Activated naive CD4-positive, alpha-beta T cell (primary cell): ENCODE data around the gene CREB5.
"Not testable (repeated sequence)": the region's sequence is repeated elsewhere in the genome, so short reads cannot be mapped to it uniquely, and the experiment has no call there.

Source experiments
- DNase-seq, 4 experiments: peaks; one replicate each; lab custom pipeline; 2025; lab: John Stamatoyannopoulos, UW

Gene CREB5

DNA sequence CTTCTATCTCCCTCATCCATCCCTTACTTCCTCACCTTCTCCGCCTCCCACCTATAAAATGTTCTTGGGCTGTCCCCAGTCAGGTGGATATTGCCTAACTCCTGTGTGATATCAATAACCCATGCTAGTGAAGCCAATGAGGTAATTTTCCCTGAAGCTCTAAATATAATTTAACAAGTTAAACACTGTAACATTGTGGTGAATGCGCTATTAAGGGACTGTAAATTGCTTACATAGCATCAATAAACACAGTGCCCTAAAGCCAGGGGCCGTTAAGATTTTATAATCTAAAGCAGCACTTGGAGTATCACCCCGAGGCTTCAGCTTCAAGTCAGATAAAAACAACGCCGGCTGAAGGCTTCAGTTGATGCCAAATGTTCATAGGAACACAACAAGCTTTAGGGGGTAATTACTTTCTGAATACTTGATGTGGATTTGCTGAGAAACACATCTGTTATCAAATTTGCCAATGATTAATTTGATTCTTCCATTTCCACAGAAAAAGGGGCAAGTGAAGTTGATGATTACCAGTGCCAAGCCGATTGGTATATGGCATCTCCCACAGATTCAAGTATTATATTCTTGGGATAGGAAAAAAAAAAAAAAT is 138.4 kb downstream of the CREB5 start:
- DNase-seq, result no peak

DNA sequence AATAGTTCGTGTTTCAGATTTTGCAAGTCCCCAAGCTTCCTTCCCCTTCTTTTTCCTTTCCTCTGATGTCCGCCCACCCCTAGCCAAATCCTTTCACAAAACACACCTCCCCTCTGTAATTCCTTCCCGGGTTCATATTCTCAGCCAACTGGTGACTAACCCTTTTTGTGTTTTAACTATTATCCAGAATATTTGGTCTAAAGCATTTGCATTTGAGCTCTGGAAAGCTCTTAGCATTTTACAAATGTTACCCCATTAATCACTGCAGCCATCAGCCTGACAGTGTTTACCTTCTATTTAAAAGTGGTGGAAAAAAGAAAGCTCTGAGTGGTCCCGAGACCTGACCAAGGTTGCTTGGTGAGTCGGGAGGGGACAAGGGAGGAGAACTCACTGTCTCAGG is 139.0 kb downstream of the CREB5 start:
- DNase-seq, result no peak

DNA sequence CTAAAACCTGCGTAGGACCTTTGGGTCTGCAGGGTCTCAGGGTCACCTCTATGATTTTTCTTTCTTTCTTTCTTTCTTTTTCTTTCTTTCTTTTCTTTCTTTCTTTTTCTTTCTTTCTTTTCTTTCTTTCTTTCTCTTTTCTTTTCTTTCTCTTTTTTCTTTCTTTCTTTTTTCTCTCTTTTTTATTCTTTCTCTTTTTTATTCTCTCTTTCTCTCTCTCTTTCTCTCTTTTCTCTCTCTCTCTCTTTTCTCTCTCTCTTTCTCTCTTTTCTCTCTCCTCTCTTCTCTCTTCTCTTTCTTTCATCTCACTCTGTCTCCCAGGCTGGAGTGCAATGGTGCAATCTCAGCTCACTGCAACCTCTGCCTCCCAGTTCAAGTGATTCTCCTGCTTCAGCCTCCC is 139.4 kb downstream of the CREB5 start:
- not testable (repeated sequence) for DNase-seq

DNA sequence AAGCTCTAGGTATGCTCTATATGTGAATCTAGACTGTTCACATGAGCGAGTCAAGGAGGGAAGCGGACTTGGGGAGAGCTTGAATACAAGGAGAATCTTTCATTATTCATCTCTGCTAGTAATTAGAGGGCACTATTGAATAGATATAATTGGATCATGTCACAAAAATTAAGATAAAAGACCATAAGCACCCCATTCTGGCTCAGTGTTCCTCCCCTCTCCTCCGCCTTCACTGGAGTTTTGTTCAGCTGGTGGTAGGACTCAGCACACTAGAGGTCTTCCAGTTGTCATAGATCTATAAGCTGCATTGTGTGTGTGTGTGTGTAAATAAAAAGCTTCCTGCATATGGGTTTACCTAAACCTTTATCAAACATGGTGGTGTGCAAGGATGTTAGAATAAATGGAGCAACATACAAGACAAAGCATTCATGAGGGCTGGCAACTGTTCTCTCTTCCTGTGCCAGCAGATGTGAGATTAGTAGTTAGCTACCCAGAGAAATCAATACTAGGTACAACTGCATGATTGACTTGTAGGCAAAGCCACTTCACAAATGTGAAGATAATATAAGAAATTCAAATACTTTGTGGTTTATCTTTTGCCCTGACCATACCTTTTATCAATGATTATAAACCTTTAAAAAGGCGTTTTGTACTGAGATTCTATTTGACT is 142.6 kb downstream of the CREB5 start:
- no peak for DNase-seq

DNA sequence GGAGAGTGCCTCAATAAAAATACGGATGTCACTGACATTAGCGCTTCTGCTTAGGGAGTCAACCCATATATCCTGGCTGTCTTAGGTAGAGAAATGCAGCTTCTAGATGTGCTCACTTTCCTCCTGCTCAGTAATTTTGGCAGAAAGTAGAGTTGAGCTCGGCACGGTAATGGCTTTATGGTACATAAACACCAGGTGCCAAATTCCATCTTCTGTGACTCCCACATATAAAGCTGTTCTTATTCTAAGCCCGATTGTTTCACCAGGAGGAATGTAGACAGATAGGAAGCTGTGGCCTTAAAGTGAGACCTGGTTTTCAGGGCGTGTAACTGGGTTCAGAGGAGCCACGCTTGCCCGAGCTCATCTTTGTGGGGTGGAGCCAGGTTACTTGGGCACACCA is 143.7 kb downstream of the CREB5 start:
- DNase-seq, result no peak

DNA sequence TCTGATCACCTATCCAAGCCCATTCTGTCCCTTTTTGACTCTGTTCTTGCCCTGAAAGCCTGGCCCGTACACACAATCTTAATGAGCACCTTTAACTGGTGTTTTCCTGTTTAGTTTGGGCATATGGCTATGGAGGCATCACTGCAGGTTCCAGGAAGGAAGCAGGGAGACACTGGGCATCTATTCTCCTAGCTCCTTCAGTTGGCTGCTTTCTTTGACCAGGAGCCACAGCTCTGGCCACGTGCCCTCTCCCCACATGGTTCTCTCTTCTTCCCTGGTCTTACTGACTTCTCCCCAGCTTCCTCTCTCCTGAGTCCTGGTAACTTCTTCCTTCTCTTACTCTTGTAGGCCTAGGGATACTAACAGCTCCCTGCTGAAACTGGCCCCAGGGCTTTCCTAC is 144.4 kb downstream of the CREB5 start:
- DNase-seq, result no peak

DNA sequence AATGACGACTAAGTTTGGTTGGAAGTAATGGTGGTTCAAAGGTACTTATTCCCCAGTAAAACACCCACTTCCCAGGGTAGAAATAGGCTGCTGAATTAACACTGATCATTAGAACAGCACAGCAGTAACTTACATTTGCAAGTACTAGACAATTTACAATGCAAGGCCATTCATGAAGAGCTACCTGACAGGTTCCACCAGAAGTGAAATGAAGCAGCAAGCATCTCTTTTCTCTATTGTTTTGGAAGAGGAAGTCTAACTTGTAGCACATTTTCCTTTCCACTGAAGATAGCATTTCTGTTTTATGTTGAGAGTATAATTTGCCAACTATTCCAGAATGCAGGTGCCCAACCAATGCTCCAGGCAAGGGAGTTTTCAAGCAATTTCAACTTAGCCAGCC is 145.9 kb downstream of the CREB5 start:
- DNase-seq, result no peak

DNA sequence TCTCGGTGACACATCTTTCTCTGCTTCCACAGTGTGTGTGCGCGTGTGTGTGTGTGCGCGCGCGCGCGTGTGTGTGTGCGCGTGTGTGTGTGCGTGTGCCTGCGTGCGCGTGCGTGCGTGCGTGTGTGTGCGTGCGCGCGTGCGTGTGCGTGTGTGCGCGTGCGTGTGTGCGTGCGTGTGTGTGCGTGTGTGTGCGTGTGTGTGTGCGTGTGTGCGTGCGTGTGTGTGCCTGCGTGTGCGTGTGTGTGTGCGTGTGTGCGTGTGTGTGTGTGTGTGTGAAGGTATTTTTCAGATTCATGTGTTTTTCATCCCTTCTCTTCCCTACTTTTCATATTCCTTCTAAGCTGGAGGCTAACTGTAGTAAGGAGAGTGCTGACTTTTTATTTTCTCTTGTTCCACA is 148.4 kb downstream of the CREB5 start:
- no peak for DNase-seq

DNA sequence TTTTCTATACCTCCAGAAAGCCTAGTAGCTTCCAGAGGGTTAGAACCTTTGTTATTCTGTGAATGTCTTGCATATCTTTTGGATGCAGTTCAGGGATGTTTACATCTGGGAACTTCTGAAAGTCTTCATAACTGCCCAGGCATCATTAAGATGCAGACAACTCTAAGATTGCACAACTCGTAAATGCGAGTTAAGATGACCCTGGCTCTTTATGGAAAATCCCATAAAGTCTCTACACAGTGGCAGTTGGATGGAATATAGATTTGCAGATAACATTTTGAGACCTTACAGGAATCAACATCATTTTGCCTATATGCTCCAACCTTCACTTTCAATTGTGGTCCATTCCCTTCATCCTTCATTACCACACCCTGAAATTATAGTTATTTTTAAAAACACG is 151.7 kb downstream of the CREB5 start:
- DNase-seq, result no peak

DNA sequence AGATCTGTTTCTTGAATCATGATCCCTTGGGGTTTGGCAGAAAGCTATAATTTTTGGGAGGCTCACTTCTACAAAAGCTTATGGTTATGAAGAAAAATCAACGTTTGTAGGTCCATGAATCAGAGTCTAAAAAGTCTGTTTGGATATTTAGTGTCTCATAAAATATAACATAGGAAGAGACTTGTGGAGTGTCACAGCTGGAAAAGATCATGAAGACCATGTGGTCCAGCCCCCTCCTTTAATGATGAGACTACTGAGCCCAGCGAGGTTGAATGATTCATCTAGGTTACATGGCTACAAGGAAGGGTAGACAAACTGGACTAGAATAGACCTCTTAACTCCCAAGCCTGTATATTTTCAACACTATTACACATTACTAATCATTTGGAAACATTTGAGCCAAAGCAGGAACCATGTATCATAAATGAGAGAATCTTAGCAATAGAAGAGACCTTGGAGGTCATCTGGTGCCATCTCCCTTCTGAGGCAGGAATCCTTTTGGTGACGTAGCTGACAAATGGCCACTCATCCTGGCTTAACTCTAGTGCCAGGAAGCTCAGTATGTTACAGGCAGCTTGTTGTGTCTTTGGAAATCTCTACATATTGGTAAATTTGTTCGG is 152.5 kb downstream of the CREB5 start:
- DNase-seq, result no peak

DNA sequence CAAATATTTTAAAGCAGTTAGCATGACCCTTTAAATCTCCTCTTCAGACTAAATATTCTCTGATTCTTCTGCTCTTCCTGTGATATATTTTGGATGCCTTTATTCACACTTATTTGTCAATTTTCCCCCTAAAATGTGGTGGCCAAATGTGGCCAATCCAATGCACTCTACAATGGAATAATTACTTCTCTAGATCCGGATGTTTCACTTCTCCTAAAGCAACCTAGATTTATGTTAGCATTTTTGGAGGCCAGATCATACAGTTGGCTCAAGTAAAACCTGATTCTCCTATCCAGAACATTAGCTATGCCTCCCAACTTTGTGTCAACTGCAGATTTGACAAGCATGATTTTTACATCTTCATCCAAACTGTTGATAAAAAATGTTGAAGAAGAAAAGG is 153.7 kb downstream of the CREB5 start:
- no peak for DNase-seq

DNA sequence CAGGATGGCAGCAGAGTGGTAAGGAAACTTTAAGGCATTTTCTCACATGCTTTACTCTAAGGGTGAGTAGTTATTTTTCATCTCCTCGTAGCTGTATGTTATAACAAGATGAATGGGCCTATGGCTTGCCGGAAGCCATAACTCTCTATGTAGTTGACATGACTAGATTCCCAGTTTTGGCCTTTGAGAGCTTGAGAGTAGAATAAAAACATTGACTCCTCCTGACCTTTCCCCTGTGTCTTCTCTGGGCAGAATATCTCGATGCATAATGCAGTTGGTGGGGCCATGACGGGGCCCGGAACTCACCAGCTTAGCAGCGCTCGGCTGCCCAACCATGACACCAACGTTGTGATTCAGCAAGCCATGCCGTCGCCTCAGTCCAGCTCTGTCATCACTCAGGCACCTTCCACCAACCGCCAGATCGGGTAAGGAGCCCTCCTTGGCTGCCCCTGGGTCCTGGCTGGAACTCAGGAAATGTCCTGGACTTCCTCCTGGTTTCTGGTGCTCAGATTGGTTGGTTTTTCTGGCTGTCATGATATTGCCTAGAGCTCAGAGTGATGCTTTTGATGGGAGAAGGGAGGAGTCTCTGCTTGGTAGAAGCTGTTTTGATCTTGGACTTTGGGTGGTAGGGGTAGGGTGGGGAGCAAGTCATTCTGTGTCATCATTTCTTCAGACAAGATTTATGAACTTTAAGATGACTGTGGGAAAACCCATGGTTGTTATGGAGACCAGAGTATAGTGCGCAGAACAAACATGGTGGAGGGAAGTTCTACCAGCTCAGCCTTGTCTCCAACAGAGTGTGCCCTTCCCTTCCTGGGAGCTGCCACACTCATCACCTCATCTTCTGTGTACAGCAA is 158.0 kb downstream of the CREB5 start:
- no peak for DNase-seq

DNA sequence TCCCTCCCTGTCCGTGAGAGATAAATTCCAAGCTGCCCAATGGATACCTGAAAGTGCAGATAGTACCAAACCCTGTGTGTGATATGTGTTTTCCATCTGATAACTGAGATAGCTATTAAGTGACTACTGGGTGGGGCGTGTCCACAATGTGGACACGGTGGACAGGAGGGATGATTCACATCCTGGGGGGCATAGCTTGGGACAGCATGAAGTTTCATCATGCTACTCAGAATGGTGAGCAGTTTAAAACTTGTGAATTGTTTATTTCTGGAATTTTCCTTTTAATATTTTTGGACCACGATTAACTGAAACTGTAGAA is 158.6 kb downstream of the CREB5 start:
- DNase-seq, result no peak

DNA sequence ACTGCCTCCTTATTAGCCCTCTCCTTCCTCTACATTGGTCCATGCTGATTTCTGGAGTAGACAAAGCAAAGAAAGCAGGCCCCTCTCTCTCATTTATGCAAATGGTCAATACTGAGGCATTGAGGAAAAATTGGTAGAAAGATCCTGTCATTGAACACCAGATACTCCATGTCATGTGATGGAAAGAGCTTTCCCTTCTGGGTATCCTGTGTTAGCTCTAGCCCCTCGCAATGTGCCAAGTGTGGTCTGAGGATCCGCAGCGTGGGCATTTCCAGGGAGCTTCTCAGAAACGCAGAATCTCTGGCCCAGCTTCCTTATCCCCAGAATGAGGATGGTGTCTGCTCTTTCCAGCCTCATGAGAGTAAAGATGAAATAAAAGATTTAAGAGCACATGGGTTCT is 159.1 kb downstream of the CREB5 start:
- no peak for DNase-seq

DNA sequence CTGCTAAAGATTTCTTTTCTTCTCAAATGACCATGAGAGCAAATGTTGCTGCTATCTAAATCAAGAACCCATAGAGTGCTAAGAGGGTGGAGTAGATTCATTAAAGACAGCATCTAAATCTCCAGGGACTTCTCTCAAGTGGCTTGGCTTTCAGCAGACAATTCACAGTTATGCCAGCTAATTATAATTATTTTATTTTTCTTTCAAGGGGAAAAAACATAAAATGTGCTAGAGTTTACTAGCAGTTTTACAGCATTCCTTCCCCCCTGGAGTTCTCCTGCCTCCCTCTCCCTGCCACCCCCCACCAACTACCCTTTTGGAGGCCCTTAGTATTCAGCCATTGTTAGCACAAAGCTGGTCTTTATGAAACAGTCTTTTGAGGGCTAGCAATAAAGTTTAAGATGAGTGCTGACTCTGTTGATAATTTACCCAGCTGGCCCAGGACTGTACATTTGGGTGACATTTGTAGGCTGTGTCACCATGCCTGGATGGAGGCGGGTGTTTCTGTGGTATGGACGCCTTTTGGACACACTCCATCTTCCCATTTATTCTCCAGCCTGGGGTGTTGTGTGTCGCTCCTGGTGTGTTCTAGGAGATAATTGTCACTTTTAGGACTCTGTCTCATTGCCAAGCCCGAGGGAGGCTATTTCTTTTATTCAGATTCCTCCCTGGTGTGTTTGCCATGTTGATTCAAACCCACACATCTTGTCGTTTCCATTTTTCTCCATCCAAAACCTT is 160.2 kb downstream of the CREB5 start:
- DNase-seq, result no peak

DNA sequence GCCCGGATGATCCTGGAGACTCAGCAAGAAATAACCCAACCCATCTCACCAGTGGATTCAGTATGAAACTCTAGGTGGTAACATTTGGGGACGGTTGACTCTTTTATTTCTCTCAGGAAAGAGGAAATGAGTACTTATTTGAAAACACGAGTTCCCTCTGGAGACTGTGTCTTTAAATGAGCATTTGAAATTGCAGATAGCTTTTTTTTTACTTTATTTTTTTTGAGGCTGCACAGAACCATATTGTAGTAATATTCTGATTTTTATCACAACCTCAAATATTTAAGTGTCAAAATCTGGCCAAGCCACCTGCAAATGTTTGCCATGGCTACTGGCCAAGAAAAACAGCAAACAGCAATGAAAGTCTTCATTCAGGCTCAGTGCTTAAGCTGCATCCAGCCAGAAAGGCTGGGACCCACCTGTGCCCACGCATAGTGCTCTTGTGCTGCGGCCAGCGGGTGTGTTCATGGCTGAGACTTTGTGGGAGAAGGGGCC is 160.8 kb downstream of the CREB5 start:
- no peak for DNase-seq

DNA sequence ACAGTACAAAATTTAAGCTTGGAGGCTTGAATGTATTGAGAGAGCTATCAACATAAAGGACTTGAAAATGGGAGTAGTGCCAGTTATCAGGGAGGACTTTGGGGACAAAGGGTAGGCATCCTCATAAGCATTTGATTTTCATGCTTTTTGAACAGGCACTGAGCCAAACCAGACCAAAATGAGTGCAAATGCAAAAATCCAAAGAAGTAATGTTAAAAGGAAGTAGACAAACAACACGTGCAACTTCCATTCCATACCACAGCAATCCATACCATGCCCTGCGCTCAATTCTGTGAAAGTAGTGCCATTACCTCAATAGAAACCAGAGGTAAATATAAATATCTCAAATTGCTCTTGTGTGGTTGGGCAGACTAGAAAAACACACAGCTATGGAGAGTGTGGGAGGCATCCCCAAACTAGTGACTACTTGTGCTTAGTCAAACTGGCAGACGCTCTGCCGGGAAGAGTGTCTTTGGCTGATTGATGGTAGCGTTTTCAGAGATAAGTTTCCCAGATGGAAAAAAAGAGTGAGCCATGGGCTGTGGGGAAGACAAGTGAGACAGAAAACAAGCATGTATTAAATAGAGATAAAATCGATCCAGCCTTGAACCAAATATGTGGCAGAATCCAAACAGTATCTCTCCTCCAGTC is 161.5 kb downstream of the CREB5 start:
- DNase-seq, result no peak

DNA sequence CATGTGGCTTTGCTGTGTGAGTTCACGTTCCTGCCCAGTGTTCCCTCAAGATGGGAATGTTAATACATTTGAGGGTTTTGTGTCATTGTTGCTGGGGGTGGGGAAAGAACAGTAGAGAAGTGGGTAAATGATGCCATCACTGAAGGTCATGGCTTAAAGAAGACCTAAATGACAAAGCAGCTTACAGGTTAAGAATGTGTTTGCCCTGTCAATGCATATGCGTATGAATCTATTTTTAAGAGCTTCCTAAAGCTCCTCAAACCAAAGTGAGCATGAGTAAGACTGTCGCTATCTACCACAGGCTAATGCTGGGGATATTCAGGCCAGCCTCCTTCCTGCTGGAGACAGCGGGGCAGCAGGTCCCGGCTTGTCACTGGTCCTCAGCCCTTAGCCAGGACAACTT is 162.9 kb downstream of the CREB5 start:
- no peak for DNase-seq

DNA sequence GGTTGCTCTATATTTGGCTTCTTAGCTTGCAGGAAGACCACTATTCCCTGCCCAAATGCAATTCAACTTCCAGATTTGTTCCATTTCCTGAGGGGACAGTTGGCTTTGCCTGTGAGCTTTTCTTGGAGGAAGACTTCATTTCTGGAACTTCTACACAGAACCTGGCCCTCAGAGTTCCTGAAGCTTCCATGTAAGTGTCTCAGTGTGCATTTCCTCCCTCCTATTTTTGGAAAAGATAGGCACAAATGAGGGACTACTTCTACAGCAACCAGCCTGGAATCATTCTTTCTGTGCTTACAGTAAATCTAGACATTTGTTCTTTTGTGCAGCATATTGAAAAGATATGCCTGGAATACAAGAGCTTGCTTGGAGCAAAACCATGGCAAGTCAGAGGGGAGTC is 164.3 kb downstream of the CREB5 start:
- DNase-seq, result no peak

DNA sequence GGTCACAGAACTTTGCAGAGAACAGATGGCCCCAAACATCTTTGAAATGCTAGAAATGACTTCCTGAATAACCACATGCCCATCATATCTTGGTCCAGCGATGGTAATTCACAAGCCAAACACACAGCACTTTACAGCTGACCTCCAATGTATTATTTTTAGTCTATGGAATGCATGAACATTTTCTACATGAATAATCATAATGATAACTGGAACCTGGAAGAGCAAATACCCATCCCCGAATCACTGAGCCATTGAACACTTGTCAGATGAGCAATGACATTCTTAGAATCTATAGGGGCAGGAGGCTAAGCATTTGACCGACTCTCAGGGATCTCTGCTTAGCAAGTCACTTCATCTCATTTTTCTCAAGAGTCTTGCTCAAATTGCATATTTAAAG is 167.3 kb downstream of the CREB5 start:
- DNase-seq, result no peak

DNA sequence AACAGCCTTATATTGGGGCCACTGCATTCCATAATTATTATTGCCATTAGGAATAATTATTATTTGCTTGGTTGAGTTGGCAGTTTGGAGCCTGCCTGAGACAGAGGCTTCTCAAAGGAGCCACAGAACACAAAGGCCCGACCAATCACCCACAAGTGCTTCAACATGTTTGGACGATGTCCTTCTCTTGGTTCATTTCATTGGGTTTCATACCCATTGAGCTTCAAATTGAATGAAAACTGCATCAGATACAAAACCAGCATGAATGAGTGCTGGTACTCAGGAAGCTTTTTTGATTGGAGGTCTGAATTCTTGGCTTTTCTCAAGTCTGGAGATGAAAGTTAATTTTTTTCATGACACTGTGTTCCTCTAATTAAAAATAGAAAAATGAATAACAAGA is 168.3 kb downstream of the CREB5 start:
- DNase-seq, result no peak

DNA sequence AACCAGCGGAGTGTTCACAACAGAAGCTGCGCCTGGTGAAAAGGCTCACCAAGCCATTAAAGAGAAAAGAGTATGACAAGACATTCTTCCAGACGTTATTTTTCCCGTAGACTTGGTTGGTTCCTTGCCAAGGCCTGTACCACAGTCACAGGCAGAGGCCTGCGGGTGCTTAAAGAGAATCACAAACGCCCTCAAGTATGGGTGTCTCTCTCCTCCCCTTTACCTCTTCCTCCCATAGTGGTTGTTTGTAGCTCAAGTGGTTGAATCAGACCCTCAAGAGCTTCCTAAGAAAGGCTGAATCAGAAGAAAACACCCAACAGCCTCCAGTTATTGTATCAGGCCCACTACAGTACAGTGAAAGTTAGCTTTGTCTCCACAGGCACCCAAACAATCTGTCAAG is 169.0 kb downstream of the CREB5 start:
- no peak for DNase-seq
